K562 (cell line): ENCODE data around the gene PTPRB. TPM values are rescaled to one million over a fixed set of nuclear protein-coding genes. Genes with fewer than 3 reads are reported as not detected.

Experiments
- CHD7 ChIP-seq: fragments of 200-600 bp; sonication (generic); IDR thresholded peaks from one replicate; pipeline ENCODE4 v1.6.1; 2012; ENCODE audit warnings: mild to moderate bottlenecking, low read depth, low read length, inconsistent platforms
- EP300 ChIP-seq: IDR thresholded peaks from 2 replicates; pipeline ENCODE4 v1.6.1; 2012; ENCODE audit warnings: low read length, improper control_type of control experiment
- FOS ChIP-seq: IDR thresholded peaks from 3 replicates; pipeline ENCODE4 v1.6.1; 2011; ENCODE audit not compliant: insufficient read length; ENCODE audit errors: extremely low read depth
- FOSL1 ChIP-seq: fragments of 200-800 bp; sonication (Bioruptor generic); conservative IDR thresholded peaks from 2 replicates; pipeline ENCODE4 v1.6.1; 2016; ENCODE audit warnings: missing genetic modification characterization, missing compliant biosample characterization
- NFE2 ChIP-seq: IDR thresholded peaks from 2 replicates; pipeline ENCODE4 v1.6.1; 2014; ENCODE audit warnings: antibody characterized with exemption, low read depth
- POLR2H ChIP-seq: IDR thresholded peaks from 2 replicates; pipeline ENCODE4 v1.6.1; 2016; ENCODE audit warnings: missing genetic modification characterization, low read depth, mild to moderate bottlenecking, control low read depth, missing compliant biosample characterization, moderate library complexity
- RBM14 ChIP-seq: fragments of 200-400 bp; formaldehyde crosslinking; IDR thresholded peaks from 2 replicates; pipeline ENCODE4 v1.6.1; 2018; ENCODE audit warnings: low read depth, mild to moderate bottlenecking, low read length, moderate library complexity, borderline replicate concordance; ENCODE audit not compliant: insufficient read depth
- TEAD1 ChIP-seq, 2 experiments: fragments of 450-650 bp in 1 of 2; sonication (generic) in 1 of 2; formaldehyde crosslinking; IDR thresholded peaks; 2 replicates each; pipeline versions ENCODE4 v1.4.0 to v1.8.0; 2020 to 2022; ENCODE audit warnings: mild to moderate bottlenecking in 2 of 2, missing genetic modification reagents in 1 of 2
- ZEB2 ChIP-seq: fragments of 450-650 bp; IDR thresholded peaks from 2 replicates; pipeline ENCODE4 v1.6.1; 2016
- ZNF609 ChIP-seq: sonication (generic); formaldehyde crosslinking; IDR thresholded peaks from 2 replicates; pipeline ENCODE4 v1.8.1; 2023; ENCODE audit warnings: missing genetic modification reagents, mild to moderate bottlenecking, borderline replicate concordance
- polyA plus RNA-seq, 8 experiments: library from polyadenylated mRNA; depleted of rRNA in 4 of 8; stranded (reverse) in 5 of 8; unstranded in 3 of 8; fragments of >200 nt; fragmentation: Nextera tagmentation in 2 of 8; fragmentation: Illumina TruSeq in 1 of 8; extraction: Ambion mirVana in 2 of 8; extraction: Trizol in 1 of 8; gene quantifications; 2 replicates each; pipeline versions ENCODE4 v1.2.1 to v1.2.3, GENCODE V29; 2011 to 2014; ENCODE audit warnings: inconsistent platforms in 1 of 8, missing spikeins in 1 of 8
- total RNA-seq, 7 experiments: library from RNA; depleted of rRNA in 6 of 7; stranded (reverse); fragments of >200 nt in 6 of 7; fragmentation: Illumina TruSeq in 2 of 7; extraction: Trizol in 2 of 7; gene quantifications; 2 replicates each; pipeline versions ENCODE4 v1.2.1 to v1.2.3, GENCODE V29; 2011 to 2021; ENCODE audit warnings: low replicate concordance in 1 of 7

The PTPRB gene
- total and polyA plus RNA-seq, 9 of the 15 experiments (the other 6 are each of a cell fraction or from before 2014, with no cell fraction given), result 0.46 to 5.9 (median 3.1) TPM

- TF ChIP-seq CHD7 (no peak), TEAD1 (CRISPR knock-in tag; IDR thresholded peaks at IDR 0.05) (peak; percentile 81 to 94), ZEB2 (peak; percentile 45; the same call in 1 of the 2 replicates), ZNF609 (no peak), NFE2 (peak; percentile 31; the same call in 1 of the 2 replicates), FOSL1 (tag) (peak; percentile 97), FOS (peak; percentile 60), RBM14 (no peak), POLR2H (peak; percentile 44; the same call in 1 of the 2 replicates), EP300 (peak; percentile 83; the same call in 1 of the 2 replicates)
Measured at GRCh38 chr12:70645494-70646317, 8.5 kb upstream of the PTPRB start (continued).
